Coronary artery (tissue), 2 donors: ENCODE results near the gene CCDC146.
A peak's percentile ranks its signal among the peaks of the same experiment; 100 is the strongest.
"Not testable (repeated sequence)": the region's sequence is repeated elsewhere in the genome, so short reads cannot be mapped to it uniquely, and the experiment has no call there.

ENCODE experiments used
- DNase-seq: peaks from one replicate; pipeline ENCODE4 v3.0.0-alpha.2; 2017; ENCODE audit warnings: low spot score
- H3K27ac ChIP-seq, 2 donors: fragments of 200-600 bp; sonication (generic); one replicate each; pipeline ENCODE4 v1.5.1; 2016 to 2019
- H3K4me3 ChIP-seq: fragments of 200-600 bp; sonication (generic); 2 replicates; pipeline ENCODE4 v1.5.1; 2016; ENCODE audit warnings: mild to moderate bottlenecking, moderate library complexity

The CCDC146 gene, protein sequence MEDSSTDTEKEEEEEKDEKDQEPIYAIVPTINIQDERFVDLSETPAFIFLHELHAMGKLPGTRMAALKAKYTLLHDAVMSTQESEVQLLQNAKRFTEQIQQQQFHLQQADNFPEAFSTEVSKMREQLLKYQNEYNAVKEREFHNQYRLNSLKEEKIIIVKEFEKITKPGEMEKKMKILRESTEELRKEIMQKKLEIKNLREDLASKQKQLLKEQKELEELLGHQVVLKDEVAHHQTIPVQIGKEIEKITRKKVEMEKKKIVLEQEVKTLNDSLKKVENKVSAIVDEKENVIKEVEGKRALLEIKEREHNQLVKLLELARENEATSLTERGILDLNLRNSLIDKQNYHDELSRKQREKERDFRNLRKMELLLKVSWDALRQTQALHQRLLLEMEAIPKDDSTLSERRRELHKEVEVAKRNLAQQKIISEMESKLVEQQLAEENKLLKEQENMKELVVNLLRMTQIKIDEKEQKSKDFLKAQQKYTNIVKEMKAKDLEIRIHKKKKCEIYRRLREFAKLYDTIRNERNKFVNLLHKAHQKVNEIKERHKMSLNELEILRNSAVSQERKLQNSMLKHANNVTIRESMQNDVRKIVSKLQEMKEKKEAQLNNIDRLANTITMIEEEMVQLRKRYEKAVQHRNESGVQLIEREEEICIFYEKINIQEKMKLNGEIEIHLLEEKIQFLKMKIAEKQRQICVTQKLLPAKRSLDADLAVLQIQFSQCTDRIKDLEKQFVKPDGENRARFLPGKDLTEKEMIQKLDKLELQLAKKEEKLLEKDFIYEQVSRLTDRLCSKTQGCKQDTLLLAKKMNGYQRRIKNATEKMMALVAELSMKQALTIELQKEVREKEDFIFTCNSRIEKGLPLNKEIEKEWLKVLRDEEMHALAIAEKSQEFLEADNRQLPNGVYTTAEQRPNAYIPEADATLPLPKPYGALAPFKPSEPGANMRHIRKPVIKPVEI

DNA sequence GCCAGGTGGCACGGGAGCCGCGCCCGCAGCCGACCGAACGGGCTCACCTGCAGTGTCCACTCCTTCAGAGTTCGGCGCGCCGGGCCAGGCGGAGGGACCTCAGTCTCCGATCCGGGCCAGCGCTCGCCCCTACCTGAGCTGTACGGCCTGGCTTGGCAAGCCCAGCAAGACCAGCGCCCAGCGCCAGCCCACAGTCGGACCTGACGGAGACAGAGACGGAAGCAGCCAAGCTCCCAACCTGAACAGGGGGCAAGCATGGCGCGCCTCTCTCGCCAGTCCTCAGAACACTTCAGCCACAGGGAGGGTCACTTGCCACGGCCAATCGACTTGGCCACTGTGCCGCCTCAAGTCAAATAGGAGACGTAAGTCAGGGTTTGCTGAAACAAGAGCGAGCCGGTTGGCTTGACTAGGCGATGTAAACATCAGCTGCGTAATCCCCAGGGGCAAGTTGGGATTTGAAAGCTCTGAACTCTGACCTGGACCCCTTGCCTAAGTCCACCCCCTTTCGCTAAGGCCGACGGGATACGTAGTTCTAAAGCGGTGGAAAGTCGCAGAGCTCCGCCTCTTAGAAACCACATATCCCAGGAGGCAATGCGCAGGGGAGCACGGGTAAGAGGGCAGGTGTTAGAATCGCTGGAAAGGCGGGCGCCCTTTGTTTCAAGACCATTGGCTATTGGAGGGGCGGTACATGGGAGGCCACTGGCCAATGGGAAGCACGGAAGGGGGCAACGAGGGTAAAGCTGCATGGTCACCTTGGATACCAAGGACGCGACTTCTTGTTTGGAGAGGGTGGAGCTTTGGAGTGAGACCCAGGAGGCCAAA is at the start of gene CCDC146:
TSS of gene CCDC146 (plus strand) at position 756 of the 822 bp plus-strand sequence. CDS start 45,054 bp downstream, outside the sequence.
- H3K27ac ChIP-seq = peak within 1 kb of the TSS; percentile 79 to 82
- DNase-seq = peak; percentile 100
- H3K4me3 ChIP-seq = peak within 1 kb of the TSS; percentile 88

DNA sequence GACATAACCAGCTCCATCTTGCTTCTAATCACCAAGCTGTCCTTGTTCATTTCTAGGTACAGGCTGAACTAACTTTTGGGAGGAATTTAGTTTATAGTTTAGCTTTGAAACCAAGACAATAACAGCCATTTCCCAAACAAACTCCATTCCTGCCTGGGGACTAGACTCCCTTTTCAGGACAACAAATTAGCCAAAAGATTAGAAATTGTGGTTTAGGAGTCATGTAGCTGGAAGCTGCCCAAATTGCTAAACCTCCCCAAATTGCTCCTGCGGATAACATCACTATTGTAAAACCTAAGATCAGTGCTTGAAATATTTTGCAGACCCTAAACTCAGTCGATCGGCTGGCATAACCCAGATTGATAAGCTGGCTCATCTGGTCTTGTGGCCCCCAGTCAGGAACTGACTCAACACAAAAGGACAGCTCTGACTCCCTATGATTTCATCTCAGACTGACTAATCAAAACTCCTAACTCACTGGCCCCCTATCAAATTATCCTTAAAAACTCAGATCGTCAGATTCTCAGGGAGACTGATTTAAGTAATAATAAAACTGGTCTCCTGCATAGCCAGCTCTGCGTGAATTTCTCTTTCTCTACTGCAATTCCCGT is 47.5 kb upstream of the CCDC146 start:
- not testable (repeated sequence) for DNase-seq, H3K27ac ChIP-seq, H3K4me3 ChIP-seq

DNA sequence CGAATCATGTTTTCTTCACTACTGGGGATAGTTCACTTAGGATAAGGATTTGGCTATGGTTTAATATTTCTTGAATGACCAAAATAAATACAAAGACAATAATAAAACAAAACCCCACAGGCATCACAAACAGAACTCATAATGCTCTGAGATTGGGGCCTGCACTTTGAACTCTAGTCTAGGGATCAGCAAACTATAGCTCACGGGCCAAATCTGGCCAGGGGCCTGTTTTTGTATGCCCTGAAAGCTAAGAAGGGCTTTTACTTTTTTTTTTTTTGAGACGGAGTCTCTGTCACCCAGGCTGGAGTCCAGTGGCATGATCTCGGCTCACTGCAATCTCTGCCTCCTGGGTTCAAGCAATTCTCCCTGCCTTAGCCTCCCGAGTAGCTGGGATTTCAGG is 45.4 kb upstream of the CCDC146 start:
- not testable (repeated sequence) for DNase-seq, H3K27ac ChIP-seq, H3K4me3 ChIP-seq

DNA sequence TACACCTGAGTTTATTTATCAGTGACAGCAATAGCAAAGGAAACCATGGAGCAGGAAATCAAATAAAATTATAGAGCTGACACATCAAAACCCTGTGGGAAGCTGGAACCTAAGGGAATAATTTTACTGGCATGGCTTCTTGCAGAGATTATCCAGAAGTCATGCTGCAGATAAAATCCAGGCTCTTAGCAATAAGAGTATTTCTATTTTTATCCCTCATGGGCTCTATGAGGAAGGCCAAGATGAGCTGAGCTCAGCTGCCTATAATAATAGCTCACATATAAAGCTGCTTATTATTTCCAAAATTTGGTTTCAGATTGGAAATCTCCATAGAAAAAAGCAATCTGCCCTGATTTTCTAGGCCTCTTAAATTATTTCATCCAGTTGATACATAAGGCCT is 43.3 kb upstream of the CCDC146 start:
- H3K4me3 ChIP-seq, H3K27ac ChIP-seq, DNase-seq: not testable (repeated sequence)

DNA sequence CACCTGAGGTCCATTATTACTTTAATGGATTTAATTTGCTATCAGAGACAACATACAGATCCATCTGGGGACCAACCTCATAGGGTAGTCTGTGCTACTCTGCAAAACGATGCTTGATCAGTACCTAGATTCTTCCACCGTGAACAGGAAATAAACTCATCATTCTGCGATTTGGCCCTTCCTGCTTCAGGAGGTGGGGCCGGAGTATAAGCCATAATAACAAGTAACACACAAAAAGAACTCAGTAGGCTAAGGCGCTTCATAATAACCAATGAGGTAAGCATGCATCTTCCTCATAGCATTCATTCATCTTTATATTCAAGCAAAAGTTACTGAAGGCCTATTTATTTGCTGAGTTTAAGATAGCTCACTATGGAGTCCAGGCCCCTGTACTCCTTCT is 42.8 kb upstream of the CCDC146 start:
- not testable (repeated sequence) for DNase-seq, H3K27ac ChIP-seq, H3K4me3 ChIP-seq

DNA sequence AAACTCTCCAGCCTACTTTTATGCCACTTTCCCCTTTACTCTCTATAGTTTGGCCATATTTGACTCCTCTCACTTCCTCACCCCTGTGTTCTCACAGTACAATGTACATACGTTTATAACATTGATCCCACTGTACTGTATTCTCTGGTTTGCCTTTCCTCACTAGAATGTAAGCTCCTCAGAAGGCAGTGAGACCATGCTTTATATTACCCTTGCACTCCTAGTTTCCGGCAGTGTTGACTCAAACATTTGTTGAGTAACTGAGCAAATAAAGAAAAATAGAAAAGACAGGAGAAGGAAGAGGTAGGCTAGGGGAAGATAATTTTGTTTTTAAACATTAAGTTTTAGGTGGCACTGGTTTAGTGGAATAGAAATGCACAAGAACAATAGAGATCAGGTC is 42.2 kb upstream of the CCDC146 start:
- not testable (repeated sequence) for H3K27ac ChIP-seq, H3K4me3 ChIP-seq, DNase-seq

DNA sequence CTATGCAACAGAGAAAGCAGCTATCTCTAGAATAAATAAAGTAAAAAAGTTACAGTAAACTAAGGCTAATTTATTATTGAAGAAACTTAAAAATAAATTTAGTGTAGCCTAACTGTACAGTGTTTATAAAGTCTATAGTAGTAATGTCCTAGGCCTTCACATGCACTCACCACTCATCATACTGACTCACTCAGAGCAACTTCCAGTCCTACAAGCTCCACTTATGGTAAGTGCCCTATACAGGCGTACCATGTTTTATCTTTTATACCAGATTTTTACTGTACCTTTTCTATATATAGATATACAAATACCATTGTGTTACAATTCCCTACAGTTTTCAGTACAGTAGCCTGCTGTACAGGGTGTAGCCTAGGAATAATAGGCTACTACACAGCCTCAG is 40.2 kb upstream of the CCDC146 start:
- not testable (repeated sequence) for H3K4me3 ChIP-seq, DNase-seq, H3K27ac ChIP-seq

DNA sequence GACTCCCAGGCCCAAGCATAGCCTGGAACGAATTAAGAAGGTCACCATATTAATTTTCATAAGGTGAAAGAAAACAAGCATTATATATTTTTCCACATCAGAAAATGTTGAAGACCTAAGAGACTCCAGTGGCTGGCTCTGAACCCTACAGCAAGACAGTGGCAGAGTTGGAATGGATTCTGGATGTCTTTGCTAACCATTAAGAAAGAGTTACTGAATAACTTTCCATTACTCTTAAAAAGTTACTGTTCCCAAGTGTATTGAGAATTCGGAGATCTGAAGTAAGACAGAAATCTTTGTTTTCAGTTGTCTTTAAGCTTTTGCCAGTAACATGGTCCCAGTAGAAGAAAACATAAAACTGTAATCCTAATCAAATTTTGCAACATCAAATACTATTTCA is 30.1 kb upstream of the CCDC146 start:
- not testable (repeated sequence) for H3K27ac ChIP-seq, H3K4me3 ChIP-seq, DNase-seq

DNA sequence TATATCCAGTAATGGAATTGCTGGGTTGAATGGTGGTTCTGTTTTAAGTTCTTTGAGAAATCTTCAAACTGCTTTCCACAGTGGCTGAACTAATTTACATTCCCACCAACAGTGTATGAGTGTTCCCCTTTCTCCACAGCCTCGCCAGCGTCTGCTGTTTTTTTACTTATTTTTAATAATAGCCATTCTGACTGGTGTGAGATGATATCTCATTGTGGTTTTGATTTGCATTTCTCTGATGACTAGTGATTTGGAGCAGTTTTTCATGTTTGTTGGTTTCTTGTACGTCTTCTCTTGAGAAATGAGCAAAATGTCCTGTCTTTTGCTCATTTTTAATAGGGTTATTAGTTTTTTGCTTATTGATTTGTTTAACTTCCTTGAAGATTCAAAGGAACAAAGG is 21.9 kb upstream of the CCDC146 start:
- H3K27ac ChIP-seq, H3K4me3 ChIP-seq, DNase-seq: not testable (repeated sequence)

DNA sequence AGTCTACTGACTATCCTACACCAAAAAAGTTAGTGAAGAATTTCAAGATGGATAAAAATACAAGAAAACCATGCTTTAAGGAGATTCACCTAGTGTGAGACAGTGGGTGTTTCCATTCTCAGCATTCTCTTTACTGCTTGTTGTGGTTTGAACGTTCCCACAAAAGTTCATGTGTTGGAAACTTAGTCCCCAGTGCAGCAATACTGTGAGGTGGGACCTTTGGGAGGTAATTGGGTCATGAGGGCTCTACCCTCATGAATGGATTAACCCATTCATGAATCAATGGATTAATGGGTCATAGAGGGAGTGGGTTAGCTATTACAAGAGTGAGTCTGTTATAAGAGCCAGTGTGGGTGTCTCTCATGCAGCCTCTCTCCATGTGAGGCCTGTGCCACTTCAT is 21.2 kb upstream of the CCDC146 start:
- not testable (repeated sequence) for DNase-seq, H3K27ac ChIP-seq, H3K4me3 ChIP-seq

DNA sequence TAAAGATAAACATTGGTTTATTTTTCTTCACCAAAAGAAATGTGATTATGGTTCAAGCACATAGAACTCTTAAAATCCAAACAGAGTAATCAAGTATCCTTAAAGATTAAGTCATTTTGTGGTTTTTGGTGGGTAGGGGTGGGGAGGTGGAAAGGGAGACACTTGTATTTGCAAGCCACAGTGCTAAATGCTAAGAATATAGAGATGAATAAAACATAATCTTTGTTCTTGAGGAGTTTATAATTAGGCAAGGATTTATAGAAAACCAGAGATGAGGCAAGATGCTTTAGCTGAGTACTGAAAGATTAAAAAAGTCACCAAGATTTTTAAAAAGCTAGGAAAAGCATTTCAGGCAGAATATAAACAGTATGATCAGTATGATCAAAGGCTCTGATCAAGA is 19.7 kb upstream of the CCDC146 start:
- H3K4me3 ChIP-seq, DNase-seq, H3K27ac ChIP-seq: not testable (repeated sequence)

DNA sequence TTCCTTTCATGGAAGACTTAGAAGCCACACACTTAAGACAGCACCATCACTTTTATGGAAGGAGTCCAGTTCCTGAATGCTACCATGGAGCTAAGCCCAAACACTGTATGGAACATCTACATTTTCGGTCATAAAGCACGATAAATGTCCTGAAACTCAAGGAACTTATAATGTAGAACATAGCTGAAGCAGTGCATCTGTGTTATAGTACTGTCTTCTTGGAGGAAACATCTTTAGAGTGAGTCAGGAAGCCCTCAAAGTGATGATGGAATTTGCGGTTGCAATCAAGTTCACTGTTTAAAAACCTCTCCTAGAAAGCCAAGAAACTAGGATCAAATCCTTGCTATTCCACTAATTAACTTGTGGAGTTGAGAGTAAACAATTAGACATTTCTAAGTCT is 16.5 kb upstream of the CCDC146 start:
- H3K4me3 ChIP-seq, H3K27ac ChIP-seq, DNase-seq: not testable (repeated sequence)

DNA sequence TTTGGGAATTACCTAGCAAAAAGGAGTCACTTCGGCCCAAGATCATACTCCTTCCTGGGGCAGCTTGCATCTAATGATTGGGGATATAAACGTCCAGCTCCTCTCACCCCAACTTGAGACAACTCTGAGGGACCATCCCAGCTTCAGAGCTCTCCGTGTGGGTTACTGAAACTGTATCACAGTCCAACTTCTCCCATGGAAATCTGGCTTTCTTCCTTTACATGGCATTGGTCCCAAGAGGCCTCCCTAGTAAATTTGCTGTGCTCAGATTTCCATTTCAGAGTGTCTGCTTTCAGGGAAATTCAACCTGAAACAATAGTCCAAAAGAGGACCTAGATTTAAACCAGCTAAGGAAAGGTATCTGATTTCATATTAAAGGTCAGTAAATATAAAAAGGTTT is 14.8 kb upstream of the CCDC146 start:
- DNase-seq, H3K4me3 ChIP-seq: not testable (repeated sequence)
- H3K27ac ChIP-seq = peak overlapping the region in 1 of 2 donors; percentile 16

DNA sequence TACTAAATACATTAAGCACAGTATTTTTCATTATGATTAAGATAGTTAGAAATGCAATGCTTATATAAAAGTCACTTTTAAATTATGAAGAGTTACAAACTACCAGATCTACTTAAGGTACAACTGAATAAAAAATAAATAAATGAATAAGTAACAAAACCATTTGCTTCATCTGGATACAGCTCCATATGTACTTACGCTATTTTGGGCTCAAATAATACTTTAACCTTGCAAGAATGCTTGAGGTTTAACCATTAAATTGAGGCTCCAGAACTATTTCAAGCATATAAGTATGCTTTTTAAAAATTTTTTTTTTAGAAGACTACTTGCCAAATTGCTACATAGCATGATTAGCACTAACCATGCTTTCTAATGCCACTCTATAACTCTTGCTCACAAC is 14.1 kb upstream of the CCDC146 start:
- DNase-seq, H3K4me3 ChIP-seq, H3K27ac ChIP-seq: not testable (repeated sequence)

DNA sequence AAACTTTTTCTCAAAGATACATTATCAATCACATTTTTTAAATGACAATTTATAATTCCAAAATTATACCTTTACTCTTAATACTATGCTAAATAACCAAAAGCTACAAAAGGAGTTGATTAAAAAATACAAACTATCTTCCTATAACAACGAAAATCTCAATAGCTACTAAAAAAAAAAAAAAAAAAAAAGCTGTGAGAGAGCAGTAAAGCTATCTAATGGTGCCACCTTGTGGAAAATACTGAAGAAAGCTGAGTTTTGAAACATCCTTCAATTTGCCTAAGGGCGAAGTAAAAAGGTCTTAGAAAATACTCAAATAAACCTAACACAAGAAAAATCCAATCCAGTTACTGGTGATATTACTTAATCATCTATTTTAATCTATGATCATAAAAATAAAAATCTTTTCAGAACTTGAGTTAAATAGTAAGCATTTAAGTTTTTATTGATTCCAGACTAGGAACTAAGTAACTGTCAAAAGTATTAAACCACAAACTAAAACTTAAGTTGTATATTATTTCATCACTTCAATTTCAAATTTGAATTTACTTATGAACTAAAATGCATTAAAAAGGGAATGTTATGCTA is 9.6 kb upstream of the CCDC146 start:
- DNase-seq, H3K4me3 ChIP-seq, H3K27ac ChIP-seq: not testable (repeated sequence)

DNA sequence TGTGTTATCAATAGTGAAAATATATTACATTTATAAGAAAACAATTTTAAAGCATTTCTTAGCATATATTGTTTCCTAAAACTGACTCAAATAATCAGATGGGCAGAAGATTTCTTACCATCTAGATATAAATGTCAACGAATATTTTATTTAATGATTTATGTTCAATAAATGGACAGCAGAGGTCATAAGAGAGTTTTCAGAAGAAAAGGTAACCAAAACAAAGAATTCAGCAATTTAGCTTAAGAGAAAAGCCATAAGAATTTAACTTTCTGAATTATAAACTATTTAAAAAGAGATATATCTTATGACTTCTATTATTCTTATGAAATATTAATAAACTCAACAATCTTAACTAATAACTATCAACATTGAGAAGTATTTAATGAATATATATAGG is 3.1 kb downstream of the CCDC146 start:
- not testable (repeated sequence) for H3K27ac ChIP-seq, H3K4me3 ChIP-seq, DNase-seq

DNA sequence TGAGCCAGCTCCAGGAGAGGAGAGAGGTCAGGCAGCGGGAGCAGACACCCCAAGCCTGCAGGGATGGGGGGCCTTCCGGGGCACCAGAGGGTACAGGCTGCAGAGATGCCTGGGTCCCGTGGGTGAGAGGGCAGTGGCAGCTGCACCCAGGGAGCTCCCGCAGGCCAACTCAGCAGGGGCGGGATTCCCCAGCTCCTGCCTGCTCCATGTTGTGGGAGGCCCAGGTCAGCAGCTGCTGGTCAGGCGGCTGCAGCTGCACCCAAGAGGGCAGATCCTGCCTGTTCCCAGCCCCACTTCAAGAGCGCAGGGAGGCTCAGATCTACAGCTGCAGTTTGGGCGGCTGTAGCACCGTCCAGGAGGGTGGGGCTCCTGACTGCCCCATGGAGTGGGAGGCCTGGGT is 4.6 kb downstream of the CCDC146 start:
- DNase-seq = not testable (repeated sequence)

More for the DNA sequence above, 4.6 kb downstream of the CCDC146 start:
- not testable (repeated sequence) for H3K4me3 ChIP-seq
- H3K27ac ChIP-seq = peak overlapping the region in 1 of 2 donors; percentile 25
